ENCODE measurements around the gene CRADD.

The CRADD gene

GRCh38 chr12:93895089-93895445 is 217.9 kb downstream of the CRADD start:
- no peak for DNase-seq (ENCODE audit: low read depth, low spot score)

- DNase-seq (ENCODE audit: low read depth, low spot score): no peak
These were observed 219.3 kb downstream of the CRADD start for GRCh38 chr12:93896427-93896826.

- DNase-seq (ENCODE audit: low read depth, low spot score): no peak
These were observed 219.8 kb downstream of the CRADD start for GRCh38 chr12:93896952-93897351.

- DNase-seq (ENCODE audit: low read depth, low spot score): no peak
These were observed 224.6 kb downstream of the CRADD start for GRCh38 chr12:93901739-93902138.

- no peak for DNase-seq (ENCODE audit: low read depth, low spot score)
These were observed 225.0 kb downstream of the CRADD start for GRCh38 chr12:93902192-93902591.

GRCh38 chr12:93902736-93903562 is 225.8 kb downstream of the CRADD start:
- DNase-seq (ENCODE audit: low read depth, low spot score): no peak

- DNase-seq (ENCODE audit: low read depth, low spot score): no peak
These were observed 226.9 kb downstream of the CRADD start for GRCh38 chr12:93904124-93904523.

- DNase-seq (ENCODE audit: low read depth, low spot score): no peak
These were observed 231.1 kb downstream of the CRADD start for GRCh38 chr12:93908264-93908663.

- no peak for DNase-seq (ENCODE audit: low read depth, low spot score)
These were observed 231.8 kb downstream of the CRADD start for GRCh38 chr12:93908846-93909567.

- no peak for DNase-seq (ENCODE audit: low read depth, low spot score)
These were observed 234.2 kb downstream of the CRADD start for GRCh38 chr12:93911396-93911795.

GRCh38 chr12:93912086-93912733 is 235.0 kb downstream of the CRADD start:
- no peak for DNase-seq (ENCODE audit: low read depth, low spot score)

GRCh38 chr12:93913845-93914244 is 236.7 kb downstream of the CRADD start:
- DNase-seq (ENCODE audit: low read depth, low spot score): no peak

- DNase-seq (ENCODE audit: low read depth, low spot score): no peak
These were observed 237.1 kb downstream of the CRADD start for GRCh38 chr12:93914281-93914680.

GRCh38 chr12:93915411-93915810 is 238.2 kb downstream of the CRADD start:
- DNase-seq (ENCODE audit: low read depth, low spot score): no peak

GRCh38 chr12:93916402-93916801 is 239.2 kb downstream of the CRADD start:
- DNase-seq (ENCODE audit: low read depth, low spot score): no peak

GRCh38 chr12:93918262-93918661 is 241.1 kb downstream of the CRADD start:
- DNase-seq (ENCODE audit: low read depth, low spot score): no peak

- no peak for DNase-seq (ENCODE audit: low read depth, low spot score)
These were observed 241.7 kb downstream of the CRADD start for GRCh38 chr12:93918900-93919299.

- DNase-seq (ENCODE audit: low read depth, low spot score): no peak
These were observed 244.3 kb downstream of the CRADD start for GRCh38 chr12:93921521-93921920.

GRCh38 chr12:93922583-93923006 is 245.4 kb downstream of the CRADD start:
- DNase-seq (ENCODE audit: low read depth, low spot score): no peak

- DNase-seq (ENCODE audit: low read depth, low spot score): no peak
These were observed 247.2 kb downstream of the CRADD start for GRCh38 chr12:93924367-93924766.

- no peak for DNase-seq (ENCODE audit: low read depth, low spot score)
These were observed 248.5 kb downstream of the CRADD start for GRCh38 chr12:93925585-93926205.

- no peak for DNase-seq (ENCODE audit: low read depth, low spot score)
These were observed 249.1 kb downstream of the CRADD start for GRCh38 chr12:93926237-93926636.
